Stimulated activated naive CD8-positive, alpha-beta T cell treated with anti-CD3 and anti-CD28 coated beads, Interleukin-15, amount 100 ng/mL, for 72 hours (primary cell): ENCODE results near the gene KCNK1.
"Not testable (repeated sequence)": the region's sequence is repeated elsewhere in the genome, so short reads cannot be mapped to it uniquely, and the experiment has no call there.

Experiments
- ATAC-seq: fragments of 150-1000 bp; cut with Tn5 transposase; 2 replicates; pipeline ENCODE4 v1.10.0; 2021; ENCODE audit warnings: mild to moderate bottlenecking, moderate library complexity
- DNase-seq, 2 donors: peaks; one replicate each; pipeline ENCODE4 v3.0.0; 2021 to 2022
- H3K27ac Mint-ChIP-seq, 2 donors: one replicate each; pipeline ENCODE4 v1.8.0; 2022; ENCODE audit warnings: mild to moderate bottlenecking in 2 of 2, mixed read lengths in 2 of 2, moderate library complexity in 2 of 2
- H3K27me3 Mint-ChIP-seq: one replicate; pipeline ENCODE4 v1.8.0; 2022; ENCODE audit warnings: mixed read lengths
- H3K4me1 Mint-ChIP-seq: one replicate; pipeline ENCODE4 v1.8.0; 2022; ENCODE audit warnings: mild to moderate bottlenecking, mixed read lengths
- H3K4me3 Mint-ChIP-seq, 2 donors: one replicate each; pipeline ENCODE4 v1.8.0; 2022; ENCODE audit warnings: mild to moderate bottlenecking in 2 of 2, mixed read lengths in 2 of 2, moderate library complexity in 1 of 2
- H3K9me3 Mint-ChIP-seq, 2 donors: one replicate each; pipeline ENCODE4 v1.8.0; 2022; ENCODE audit warnings: mixed read lengths in 2 of 2

The KCNK1 gene

DNA sequence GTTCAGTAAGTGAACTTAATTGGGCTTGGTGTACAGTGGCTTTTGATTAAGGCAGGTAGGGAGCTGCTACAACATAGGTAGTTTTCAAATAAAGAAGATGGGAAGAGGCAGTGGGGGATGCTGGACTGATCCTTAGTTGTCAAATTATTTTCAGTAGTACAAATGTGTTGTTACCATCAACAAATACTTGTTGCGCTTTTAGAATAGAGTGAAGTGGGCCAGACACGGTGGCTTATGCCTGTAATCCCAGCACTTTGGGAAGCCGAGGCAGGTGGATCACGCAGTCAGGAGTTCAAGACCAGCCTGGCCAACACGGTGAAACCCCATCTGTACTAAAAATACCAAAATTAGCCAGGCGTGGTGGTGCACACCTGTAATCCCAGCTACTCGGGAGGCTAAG is 5.5 kb downstream of the KCNK1 start:
- not testable (repeated sequence) for H3K4me3 Mint-ChIP-seq, H3K9me3 Mint-ChIP-seq, DNase-seq, H3K4me1 Mint-ChIP-seq, H3K27ac Mint-ChIP-seq, ATAC-seq
- peaks cover 54% of the 10 kb centered on the region for H3K27me3 Mint-ChIP-seq

DNA sequence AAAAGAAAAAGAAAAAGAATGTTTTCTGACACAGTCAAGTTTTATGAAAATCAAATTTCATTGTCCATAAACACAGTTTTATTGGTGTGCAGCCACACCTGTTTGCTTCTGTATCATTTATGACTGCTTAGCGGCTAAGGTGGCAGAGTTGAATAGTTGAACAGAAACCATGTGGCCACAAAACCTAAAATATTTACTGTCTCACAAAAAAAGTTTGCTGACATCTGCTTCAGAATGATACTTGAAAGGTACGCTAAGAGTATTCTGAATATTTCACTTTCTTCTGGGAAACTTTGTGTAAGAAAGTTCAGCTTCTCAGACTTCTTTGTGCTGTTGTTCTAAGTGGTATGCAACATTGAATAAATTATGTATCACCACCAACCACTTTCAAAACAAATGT is 6.2 kb downstream of the KCNK1 start:
- Mint-ChIP-seq H3K9me3 (no peaks in the 10 kb centered on the region), H3K27ac (no peak overlapping the region), H3K4me3 (no peak overlapping the region), H3K27me3 (peaks cover 47% of the 10 kb centered on the region), H3K4me1 (no peaks in the 10 kb centered on the region)
- ATAC-seq = no peak
- no peak for DNase-seq

DNA sequence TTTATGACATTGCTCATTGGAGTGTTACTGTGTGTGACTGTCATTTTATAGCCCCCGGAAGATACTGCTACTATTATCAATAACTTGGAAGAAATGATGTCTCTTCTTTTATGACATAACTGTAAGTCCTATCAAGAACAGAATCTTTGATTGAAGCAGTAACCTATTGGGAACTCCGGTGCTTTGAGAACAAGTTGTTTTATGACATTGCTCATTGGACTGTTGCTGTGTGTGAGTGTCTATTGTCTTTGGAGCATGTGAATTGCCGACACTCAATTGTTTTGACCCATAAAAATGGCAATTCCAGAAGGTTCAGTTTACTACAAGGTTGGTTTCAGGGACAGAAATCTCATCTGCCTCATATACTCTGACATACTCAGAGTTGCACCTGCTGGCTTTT is 8.0 kb downstream of the KCNK1 start:
- no peak for DNase-seq
- H3K4me3 Mint-ChIP-seq = no peak overlapping the region
- no peaks in the 10 kb centered on the region for H3K9me3 Mint-ChIP-seq
- no peak for ATAC-seq
- no peaks in the 10 kb centered on the region for H3K4me1 Mint-ChIP-seq
- peaks cover 29% of the 10 kb centered on the region for H3K27me3 Mint-ChIP-seq
- no peak overlapping the region for H3K27ac Mint-ChIP-seq

DNA sequence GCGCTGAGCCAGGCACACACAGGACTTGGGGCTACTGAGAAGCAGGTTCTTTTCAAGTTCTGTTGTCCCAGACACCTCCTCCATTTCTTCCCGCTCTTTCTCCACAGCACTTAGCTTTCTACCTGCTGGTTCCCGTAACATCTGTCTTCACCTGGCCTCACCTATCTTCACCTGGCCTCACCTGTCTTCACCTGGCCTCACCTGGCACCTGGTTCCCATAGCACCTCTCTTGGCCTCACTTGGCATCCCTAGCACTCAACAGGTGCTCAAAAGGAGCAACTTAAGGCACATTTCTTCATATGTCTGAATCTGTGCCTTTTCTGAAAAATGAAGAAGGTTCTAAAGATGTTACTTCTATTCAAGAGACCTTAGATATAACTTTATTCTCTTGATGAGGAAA is 10.4 kb downstream of the KCNK1 start:
- H3K27me3 Mint-ChIP-seq = peaks cover 15% of the 10 kb centered on the region
- no peak overlapping the region for H3K4me3 Mint-ChIP-seq
- no peaks in the 10 kb centered on the region for H3K9me3 Mint-ChIP-seq
- no peaks in the 10 kb centered on the region for H3K4me1 Mint-ChIP-seq
- DNase-seq = no peak
- H3K27ac Mint-ChIP-seq = no peak overlapping the region
- no peak for ATAC-seq

DNA sequence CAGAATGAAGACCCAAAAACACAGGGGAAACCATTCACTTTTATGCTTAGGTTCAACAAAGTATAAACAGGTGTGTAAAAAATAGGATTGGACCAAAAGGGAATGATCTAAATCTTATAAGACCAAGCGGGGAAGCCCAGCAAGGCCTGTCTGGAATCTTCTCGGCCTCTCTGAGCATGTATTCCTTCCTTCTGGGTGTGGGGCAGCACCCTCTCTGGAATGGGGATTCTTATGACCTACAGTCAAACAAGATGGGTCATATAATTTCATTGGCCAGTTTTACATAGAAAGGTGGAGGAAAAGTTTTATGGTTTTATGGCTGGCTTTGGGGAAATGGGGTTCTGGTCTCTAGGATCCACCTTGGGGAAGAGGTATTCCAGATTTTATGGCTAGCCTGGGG is 11.2 kb downstream of the KCNK1 start:
- Mint-ChIP-seq H3K4me3 (no peak overlapping the region), H3K4me1 (no peaks in the 10 kb centered on the region), H3K27ac (no peak overlapping the region), H3K9me3 (no peaks in the 10 kb centered on the region), H3K27me3 (peaks cover 19% of the 10 kb centered on the region)
- no peak for ATAC-seq
- no peak for DNase-seq

DNA sequence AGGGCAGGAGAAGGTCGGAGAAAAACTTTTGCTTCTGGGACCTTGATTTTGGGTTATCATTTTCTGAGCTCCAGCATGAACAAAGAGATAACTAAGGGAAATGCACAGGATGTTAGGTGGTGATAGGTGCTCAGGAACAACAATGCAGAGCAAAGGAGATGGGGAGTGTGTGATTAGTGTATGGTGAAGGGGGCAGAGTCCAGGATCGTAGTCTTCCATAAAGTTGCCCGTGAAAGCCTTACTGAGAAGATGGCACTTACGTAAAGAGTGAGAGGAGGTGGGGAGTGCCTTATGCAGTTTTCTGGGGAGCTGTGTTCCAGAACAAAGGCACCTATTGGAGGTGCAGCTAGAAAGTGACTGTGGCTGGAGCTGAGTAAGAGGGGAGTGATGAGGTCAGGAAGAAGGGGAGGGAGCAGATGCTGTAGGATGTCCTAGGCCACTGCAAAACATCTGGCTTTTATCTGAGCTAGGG is 11.6 kb downstream of the KCNK1 start:
- Mint-ChIP-seq H3K27me3 (peaks cover 19% of the 10 kb centered on the region), H3K4me1 (no peaks in the 10 kb centered on the region), H3K4me3 (no peak overlapping the region), H3K27ac (no peak overlapping the region), H3K9me3 (no peaks in the 10 kb centered on the region)
- ATAC-seq (no peak), DNase-seq (no peak)

DNA sequence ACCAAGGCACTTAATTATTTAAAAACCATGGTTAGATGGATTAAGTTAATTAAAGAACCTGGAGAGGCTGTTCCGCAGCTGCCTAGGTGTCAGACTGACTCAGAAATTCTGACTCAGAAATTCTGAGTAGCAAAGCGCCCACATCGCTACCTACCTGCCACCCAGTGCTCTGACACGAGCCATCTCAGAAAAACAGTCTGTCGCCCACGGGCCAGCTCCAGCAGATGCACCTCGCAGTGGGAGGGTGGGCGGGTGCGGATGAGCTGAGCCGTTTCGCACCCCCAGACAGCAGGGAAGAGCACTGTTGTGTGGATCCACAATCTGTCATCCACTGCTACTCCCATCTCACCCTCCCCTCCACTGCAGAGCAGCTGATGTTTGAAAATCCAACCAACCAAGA is 13.5 kb downstream of the KCNK1 start:
- ATAC-seq (no peak), DNase-seq (no peak)
- H3K27ac Mint-ChIP-seq = no peak overlapping the region
- peaks cover 17% of the 10 kb centered on the region for H3K27me3 Mint-ChIP-seq
- H3K4me1 Mint-ChIP-seq = no peaks in the 10 kb centered on the region
- H3K9me3 Mint-ChIP-seq = no peaks in the 10 kb centered on the region
- no peak overlapping the region for H3K4me3 Mint-ChIP-seq

DNA sequence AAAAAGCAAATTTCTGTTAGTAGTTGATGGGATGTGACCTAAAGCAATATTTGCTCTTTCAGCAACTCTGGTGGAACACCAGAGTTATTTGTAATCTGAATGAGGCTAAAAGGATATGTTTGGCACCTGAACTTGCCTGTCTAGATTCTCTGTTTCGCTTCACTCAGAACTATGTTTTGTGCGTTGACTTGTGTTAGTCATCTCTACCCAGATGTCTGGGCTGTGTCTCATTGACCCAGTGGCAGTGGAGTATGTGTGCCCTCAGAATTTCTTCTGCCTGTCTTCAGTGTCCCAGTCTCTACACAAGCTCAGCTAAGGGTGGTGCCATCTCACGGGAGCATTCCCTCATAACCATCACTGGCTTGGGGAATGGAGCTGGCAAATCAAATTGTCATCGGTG is 13.9 kb downstream of the KCNK1 start:
- Mint-ChIP-seq H3K4me3 (no peak overlapping the region), H3K27me3 (peaks cover 17% of the 10 kb centered on the region), H3K4me1 (no peaks in the 10 kb centered on the region), H3K27ac (no peak overlapping the region), H3K9me3 (no peaks in the 10 kb centered on the region)
- DNase-seq (no peak), ATAC-seq (no peak)

DNA sequence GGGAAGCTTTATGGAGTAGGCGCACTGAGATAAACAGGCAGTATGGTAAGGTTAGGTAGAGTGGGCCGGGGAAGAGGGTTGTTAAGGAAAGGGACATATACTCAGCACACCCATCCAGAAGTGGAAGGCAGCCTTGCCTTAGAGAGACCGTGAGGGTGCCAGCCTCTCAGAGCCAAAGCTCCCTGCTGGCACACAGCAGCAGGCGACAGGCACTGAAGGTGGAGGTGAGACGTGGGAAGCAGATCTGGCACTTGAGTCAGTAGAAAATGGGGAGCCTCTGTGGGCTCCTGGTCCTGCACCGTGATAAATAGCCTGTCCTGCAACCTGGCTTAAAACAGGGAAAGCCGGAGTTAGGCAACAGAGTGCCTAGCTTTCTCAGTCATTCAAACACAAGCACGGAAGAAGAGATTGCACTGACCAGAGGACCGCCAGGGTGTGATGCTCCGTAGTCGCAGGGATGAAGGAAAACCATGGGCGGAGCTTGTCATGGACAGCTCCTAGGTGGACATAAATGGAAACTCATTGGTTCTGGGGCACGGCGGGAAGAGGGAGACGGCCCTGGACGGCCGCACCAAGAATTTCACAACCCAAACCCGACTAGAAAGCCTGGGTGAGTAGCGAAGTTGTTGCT is 15.5 kb downstream of the KCNK1 start:
- Mint-ChIP-seq H3K9me3 (no peaks in the 10 kb centered on the region), H3K27ac (no peak overlapping the region), H3K27me3 (peaks cover 13% of the 10 kb centered on the region)

DNA sequence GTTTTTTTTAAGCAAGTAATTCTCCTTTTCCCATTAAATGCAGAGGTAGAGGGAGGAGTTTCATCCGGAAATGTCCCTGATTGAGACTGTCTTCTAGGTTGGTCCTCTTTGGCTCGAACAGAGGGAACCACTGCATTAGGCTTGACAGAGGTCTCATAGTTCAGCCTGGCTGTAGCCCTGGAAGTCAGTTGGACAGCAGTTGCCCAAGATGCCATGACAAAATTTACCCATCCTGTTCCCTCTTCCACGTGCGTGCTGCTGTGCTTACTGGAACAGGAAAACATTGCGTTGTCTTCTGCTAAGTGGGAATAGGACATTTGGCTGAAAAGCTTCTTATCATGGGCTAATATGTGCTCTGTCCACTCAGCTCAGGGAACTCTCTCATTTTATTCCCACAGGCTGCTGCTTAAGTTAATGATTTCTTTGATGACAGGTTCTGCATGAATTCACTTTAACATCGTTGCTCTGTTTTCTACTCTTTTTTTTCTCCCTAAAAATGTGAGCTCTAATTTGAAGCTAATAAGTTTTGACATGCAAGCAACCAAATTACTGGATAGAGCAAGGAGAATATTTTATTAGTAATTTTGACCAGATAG is 18.0 kb downstream of the KCNK1 start:
- H3K27ac Mint-ChIP-seq = no peak overlapping the region
- DNase-seq (no peak), ATAC-seq (no peak)
- H3K9me3 Mint-ChIP-seq = peaks cover 8 to 10% of the 10 kb centered on the region in 2 donors
- no peaks in the 10 kb centered on the region for H3K4me1 Mint-ChIP-seq
- H3K27me3 Mint-ChIP-seq = peaks cover 27% of the 10 kb centered on the region
- no peak overlapping the region for H3K4me3 Mint-ChIP-seq

More for the DNA sequence above, 15.5 kb downstream of the KCNK1 start:
- no peaks in the 10 kb centered on the region for H3K4me1 Mint-ChIP-seq
- DNase-seq = no peak
- ATAC-seq = no peak
- H3K4me3 Mint-ChIP-seq = no peak overlapping the region

DNA sequence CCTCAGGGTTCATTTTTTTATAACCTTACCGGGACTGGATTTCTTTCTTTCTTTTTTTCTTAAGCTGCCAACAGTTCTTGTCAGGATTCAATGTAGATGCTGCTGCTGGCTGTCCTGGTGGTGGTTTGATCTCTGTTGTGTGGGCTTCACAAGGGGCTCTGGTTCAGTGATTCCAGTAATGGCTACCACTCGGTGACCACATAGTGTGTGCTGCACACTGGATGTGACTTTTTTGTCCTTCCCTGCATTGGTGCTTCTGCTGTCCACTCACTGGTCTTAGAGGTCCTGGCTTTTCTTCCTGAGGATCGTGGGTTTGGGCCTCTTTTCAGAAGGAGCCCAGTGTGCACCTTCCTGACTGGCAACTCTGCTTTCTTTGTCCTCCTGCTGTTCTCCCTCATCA is 18.5 kb downstream of the KCNK1 start:
- Mint-ChIP-seq H3K27me3 (peaks cover 28% of the 10 kb centered on the region), H3K27ac (peak overlapping the region in 1 of 2 donors; percentile 45)
- ATAC-seq = no peak

DNA sequence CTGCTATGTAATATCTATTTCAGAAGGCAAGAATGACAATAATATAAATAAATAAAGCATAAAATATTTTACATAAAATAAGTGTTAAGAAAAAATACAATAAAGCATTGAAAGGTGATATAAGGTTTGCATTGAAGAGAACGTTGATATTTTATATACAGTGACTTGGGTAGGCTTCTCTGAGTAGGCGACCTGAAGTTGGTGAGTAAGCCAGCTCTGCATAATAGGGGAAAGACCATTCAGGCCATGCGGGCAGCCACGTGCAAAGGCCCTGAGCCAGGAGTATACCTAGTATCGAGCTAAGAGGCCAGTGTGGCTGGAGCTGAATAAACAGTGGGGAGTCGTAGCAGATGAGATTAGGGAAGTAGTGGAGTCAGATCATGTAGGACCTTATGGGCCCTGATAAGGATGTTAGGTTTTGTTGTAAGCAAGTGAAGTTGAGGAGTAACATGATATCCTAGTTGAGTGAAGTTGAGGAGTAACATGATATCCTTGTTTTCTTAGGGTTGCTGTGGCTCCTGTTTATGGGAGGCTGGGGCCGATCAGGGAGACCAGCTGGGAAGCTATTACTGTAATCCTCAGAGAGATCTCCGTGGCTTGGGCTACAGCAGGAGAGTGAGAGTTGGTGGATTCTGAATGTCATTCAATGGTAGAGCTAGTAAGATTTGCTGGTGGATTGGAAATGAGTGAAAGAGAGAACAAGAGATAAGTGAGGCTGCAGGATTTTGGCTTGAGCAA is 22.0 kb downstream of the KCNK1 start:
- DNase-seq (no peak), ATAC-seq (no peak)
- no peaks in the 10 kb centered on the region for H3K4me1 Mint-ChIP-seq
- no peak overlapping the region for H3K4me3 Mint-ChIP-seq
- peaks cover 8 to 10% of the 10 kb centered on the region in 2 donors for H3K9me3 Mint-ChIP-seq
- H3K27me3 Mint-ChIP-seq = peaks cover 23% of the 10 kb centered on the region
- H3K27ac Mint-ChIP-seq = no peak overlapping the region

More for the DNA sequence above, 18.5 kb downstream of the KCNK1 start:
- Mint-ChIP-seq H3K9me3 (peaks cover 8 to 10% of the 10 kb centered on the region in 2 donors), H3K4me1 (no peaks in the 10 kb centered on the region), H3K4me3 (no peak overlapping the region)
- DNase-seq = no peak

DNA sequence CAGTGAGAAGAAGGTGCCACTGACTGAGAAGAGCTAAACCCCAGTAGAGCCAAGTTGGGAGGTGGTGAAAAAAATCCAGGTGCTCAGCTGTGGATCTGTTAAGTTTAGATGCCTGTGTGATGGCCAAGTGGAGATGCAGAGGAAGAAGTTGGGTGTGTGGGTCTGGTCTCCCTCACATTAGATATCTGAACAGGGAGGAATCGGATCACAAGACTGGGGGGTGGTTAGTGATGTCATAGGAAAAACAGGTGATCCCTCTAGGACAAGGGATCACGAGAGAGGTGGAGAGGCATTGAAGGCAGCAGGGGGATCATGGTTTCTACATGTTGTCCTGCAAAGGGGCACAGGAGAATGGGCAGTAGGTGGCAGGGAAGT is 22.6 kb downstream of the KCNK1 start:
- peaks cover 23% of the 10 kb centered on the region for H3K27me3 Mint-ChIP-seq
- no peak for ATAC-seq
- no peak overlapping the region for H3K4me3 Mint-ChIP-seq
- no peak for DNase-seq
- H3K27ac Mint-ChIP-seq = no peak overlapping the region
- no peaks in the 10 kb centered on the region for H3K4me1 Mint-ChIP-seq
- peaks cover 8 to 10% of the 10 kb centered on the region in 2 donors for H3K9me3 Mint-ChIP-seq

DNA sequence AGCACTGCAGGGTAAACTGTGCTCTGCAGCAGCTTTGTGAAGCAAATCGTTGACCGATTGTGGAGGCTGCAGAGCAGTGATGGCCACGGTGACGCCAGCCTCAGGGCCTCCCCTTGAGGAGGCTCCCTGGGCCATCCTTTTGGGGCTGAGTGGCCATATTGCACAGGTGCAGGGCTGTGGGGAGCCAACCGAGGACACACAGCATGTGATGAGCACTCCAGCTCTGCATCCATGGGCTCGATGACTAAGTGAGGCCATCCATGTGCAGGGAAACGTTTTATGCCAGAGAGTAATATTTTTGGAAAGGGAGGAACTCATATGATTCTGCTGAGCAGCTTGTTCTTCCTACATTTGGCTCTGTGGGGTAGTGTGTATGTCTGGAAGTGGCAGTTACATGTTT is 24.6 kb downstream of the KCNK1 start:
- DNase-seq = no peak
- Mint-ChIP-seq H3K4me1 (no peaks in the 10 kb centered on the region), H3K27me3 (peaks cover 15% of the 10 kb centered on the region), H3K4me3 (no peak overlapping the region), H3K9me3 (peaks cover 8 to 10% of the 10 kb centered on the region in 2 donors), H3K27ac (no peak overlapping the region)
- no peak for ATAC-seq

DNA sequence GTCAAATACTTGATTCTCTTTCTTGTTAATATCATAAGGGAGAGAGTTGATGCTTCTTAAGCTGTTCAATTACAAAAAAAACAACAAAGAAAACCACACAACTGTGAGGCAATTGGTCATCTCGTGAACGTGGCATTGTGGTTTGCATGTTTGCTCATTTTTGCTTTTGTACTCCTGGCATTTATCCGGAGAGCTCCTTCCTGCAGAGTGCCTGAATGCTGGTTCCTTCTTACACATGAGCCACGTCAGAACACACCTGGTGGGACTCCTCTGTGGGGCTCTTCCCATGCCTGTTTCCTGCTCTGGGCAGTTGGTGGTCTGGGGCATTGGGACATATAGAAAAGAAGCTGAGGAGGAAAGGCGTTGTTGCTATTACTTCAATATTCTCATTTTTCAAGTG is 25.7 kb downstream of the KCNK1 start:
- ATAC-seq (no peak), DNase-seq (no peak)
- Mint-ChIP-seq H3K27ac (no peak overlapping the region), H3K4me1 (no peaks in the 10 kb centered on the region), H3K27me3 (peaks cover 15% of the 10 kb centered on the region), H3K9me3 (peaks cover 8 to 10% of the 10 kb centered on the region in 2 donors), H3K4me3 (no peak overlapping the region)

DNA sequence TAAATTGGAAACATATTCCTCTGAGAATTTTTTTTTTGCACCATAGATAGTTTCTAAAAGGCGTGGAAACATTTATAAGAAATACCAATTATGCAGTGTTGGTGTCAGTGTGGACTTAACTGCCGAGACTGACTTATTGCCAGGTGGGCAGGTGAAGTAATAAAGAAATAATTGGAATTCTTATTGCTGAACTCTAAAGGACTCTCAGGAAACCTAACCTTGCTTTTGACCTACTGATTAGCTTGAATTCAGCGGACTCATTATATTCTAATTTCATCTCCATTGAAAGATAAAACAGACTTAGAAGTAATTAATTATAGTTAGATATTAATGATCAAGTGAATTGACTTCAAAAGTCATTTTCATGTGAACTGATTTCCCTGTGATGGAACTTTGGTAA is 26.3 kb downstream of the KCNK1 start:
- no peak overlapping the region for H3K27ac Mint-ChIP-seq
- H3K4me1 Mint-ChIP-seq = no peaks in the 10 kb centered on the region
- ATAC-seq = no peak
- no peak for DNase-seq
- H3K9me3 Mint-ChIP-seq = peaks cover 8 to 10% of the 10 kb centered on the region in 2 donors
- H3K4me3 Mint-ChIP-seq = no peak overlapping the region
- peaks cover 15% of the 10 kb centered on the region for H3K27me3 Mint-ChIP-seq
